Type B pancreatic cell (in vitro differentiated cells): ENCODE data around the gene LYZL4. TPM values are rescaled to one million over a fixed set of nuclear protein-coding genes. Genes with fewer than 3 reads are reported as not detected.

Experiments used
- DNase-seq: peaks from one replicate; pipeline ENCODE4 v3.0.0; 2021; ENCODE audit warnings: mixed read lengths; ENCODE audit not compliant: unreplicated experiment; ENCODE audit errors: extremely low spot score
- H3K27ac Mint-ChIP-seq: 2 replicates; pipeline ENCODE4 v1.8.0; 2021; ENCODE audit warnings: mild to moderate bottlenecking, mixed read lengths
- H3K27me3 Mint-ChIP-seq: 2 replicates; pipeline ENCODE4 v1.8.0; 2021; ENCODE audit warnings: mixed read lengths
- H3K36me3 Mint-ChIP-seq: 2 replicates; pipeline ENCODE4 v1.8.0; 2021; ENCODE audit warnings: mixed read lengths
- H3K4me1 Mint-ChIP-seq: one replicate; pipeline ENCODE4 v1.8.0; 2021; ENCODE audit warnings: mixed read lengths; ENCODE audit not compliant: unreplicated experiment
- H3K4me3 Mint-ChIP-seq: 2 replicates; pipeline ENCODE4 v1.8.0; 2021; ENCODE audit warnings: mild to moderate bottlenecking, mixed read lengths
- H3K9me3 Mint-ChIP-seq: 2 replicates; pipeline ENCODE4 v1.8.0; 2021; ENCODE audit warnings: mixed read lengths
- CTCF ChIP-seq: fragments of 200-600 bp; sonication (generic); conservative IDR thresholded peaks from 2 replicates; pipeline ENCODE4 v1.5.0; 2021; ENCODE audit warnings: antibody characterized with exemption, mild to moderate bottlenecking
- total RNA-seq: library from RNA; stranded (reverse); gene quantifications from 2 replicates; pipeline ENCODE4 v1.2.1, GENCODE V29; 2021; ENCODE audit warnings: low replicate concordance

Gene LYZL4
- total RNA-seq, 1 donor from 2014 or later = not detected

- no peak for TF ChIP-seq CTCF
- DNase-seq = no peak
These were observed 15.5 kb upstream of the LYZL4 start for GRCh38 chr3:42425736-42426407.

GRCh38 chr3:42424911-42425310, 14.5 kb upstream of the LYZL4 start:
- TF ChIP-seq CTCF = no peak
- Mint-ChIP-seq H3K27me3 (peaks cover 16% of the 10 kb centered on the region), H3K4me1 (peaks cover 10% of the 10 kb centered on the region), H3K27ac (no peak overlapping the region), H3K9me3 (no peaks in the 10 kb centered on the region), H3K36me3 (no peaks in the 10 kb centered on the region), H3K4me3 (no peak overlapping the region)
- DNase-seq = no peak

More at GRCh38 chr3:42425736-42426407, 15.5 kb upstream of the LYZL4 start:
- Mint-ChIP-seq H3K27ac (no peak overlapping the region), H3K36me3 (no peaks in the 10 kb centered on the region), H3K4me3 (no peak overlapping the region), H3K9me3 (no peaks in the 10 kb centered on the region), H3K4me1 (peaks cover 10% of the 10 kb centered on the region), H3K27me3 (peaks cover 20% of the 10 kb centered on the region)

DNA sequence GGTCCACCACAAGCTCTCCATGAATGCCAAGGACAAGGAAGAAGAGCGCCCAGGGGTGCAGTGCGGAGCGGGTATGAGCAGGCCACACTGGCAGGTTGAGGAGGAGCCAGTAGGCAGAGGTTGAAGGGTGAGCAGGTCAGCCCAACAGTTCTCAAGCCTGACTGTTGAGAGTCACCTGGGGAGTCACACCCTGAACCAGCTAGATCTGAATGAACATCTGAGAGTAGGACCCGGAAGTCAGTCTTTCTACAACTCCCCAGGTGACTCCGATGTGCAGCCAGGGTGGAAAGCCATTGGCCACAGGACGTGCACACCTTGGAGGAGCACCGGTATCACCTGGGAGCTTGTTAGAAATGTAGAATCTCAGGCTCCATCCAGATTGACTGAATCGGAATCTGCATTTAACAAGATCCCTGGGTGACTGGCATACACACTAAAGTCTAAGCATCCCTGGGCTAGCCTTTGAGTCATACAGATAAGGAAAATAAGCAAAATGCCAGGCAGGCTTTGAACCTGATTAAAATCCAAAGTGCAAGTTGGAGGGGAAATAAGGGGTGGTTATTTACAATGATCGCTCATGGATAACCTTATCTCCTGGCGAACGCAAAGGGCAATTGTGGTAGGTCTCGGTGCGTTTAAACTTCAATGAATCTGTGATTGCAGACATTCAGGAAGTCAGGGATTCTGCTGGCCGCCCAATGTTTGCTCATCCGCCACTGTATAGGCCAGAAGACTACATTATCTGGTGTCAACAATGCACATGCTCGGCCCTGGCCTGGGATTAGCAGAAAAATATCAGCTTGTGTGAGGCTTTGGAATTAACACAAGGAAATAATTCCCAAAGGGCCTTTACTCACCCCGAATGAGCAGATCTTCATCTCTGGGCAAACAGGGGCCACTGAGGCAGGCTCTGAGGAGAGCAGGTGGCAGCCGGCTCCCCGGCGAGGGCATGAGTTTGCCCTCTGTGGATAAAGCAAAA, 11.7 kb upstream of the LYZL4 start:
- H3K9me3 Mint-ChIP-seq = no peaks in the 10 kb centered on the region
- no peaks in the 10 kb centered on the region for H3K4me1 Mint-ChIP-seq
- no peak for TF ChIP-seq CTCF
- no peaks in the 10 kb centered on the region for H3K36me3 Mint-ChIP-seq
- peaks cover 18% of the 10 kb centered on the region for H3K27me3 Mint-ChIP-seq
- DNase-seq = no peak
- H3K4me3 Mint-ChIP-seq = no peak overlapping the region
- H3K27ac Mint-ChIP-seq = no peak overlapping the region

DNA sequence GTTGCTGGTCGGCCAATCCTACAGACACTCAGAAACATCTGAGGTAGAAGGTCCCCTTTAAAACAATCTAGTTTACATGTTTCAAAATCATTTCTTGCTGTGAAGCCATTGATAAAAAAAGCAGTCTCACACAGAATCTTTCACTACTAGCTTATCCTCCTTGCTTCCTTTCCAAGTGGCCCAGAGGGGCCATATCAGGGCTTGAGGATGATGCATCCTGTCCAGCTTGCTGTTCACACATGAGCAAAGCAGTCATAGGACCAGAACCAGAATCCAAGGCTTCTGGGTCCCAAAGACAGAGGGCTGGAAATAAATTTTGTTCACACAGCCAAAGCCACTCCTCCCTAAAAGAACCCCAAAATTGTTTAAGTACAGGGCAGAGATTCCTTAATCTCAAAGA, 9.2 kb upstream of the LYZL4 start:
- no peak for TF ChIP-seq CTCF
- no peak overlapping the region for H3K27ac Mint-ChIP-seq
- no peak for DNase-seq
- peaks cover 33% of the 10 kb centered on the region for H3K27me3 Mint-ChIP-seq
- H3K36me3 Mint-ChIP-seq = no peaks in the 10 kb centered on the region
- no peaks in the 10 kb centered on the region for H3K4me1 Mint-ChIP-seq
- H3K4me3 Mint-ChIP-seq = no peak overlapping the region
- H3K9me3 Mint-ChIP-seq = no peaks in the 10 kb centered on the region

DNA sequence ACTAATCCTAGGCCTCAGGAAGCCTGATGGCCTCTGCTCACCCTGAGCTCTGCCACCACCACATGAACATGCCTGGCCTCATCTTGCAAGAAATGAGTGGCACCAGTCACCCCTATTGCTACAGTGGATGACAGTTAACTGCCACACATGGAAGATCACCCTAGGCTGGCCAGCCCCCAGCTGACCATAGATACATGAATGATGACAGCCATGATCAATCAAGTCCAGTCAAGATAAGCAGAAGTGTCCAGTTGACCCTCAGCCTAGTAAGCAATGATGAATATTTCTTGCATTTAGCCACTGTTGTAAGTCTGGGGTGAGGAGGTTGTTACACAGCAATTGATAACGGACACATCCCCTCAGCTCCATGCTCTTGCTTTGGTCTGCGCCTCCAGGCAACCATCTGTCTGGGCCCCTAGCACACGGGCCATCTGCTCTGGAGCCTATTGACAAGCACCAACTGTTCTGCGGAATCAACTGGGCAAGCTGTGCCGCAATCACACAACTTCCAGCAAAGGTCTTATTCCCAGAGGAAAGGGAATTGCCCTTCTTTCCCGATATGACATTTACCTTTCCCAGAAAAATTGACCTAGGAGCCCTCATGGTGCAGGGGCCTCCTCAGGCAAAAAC, 2.2 kb upstream of the LYZL4 start:
- Mint-ChIP-seq H3K9me3 (no peaks in the 10 kb centered on the region), H3K27ac (no peak overlapping the region), H3K36me3 (no peaks in the 10 kb centered on the region), H3K4me1 (no peaks in the 10 kb centered on the region), H3K27me3 (peaks cover 33% of the 10 kb centered on the region), H3K4me3 (no peak overlapping the region)
- TF ChIP-seq CTCF = no peak
- no peak for DNase-seq
